ENCODE results near the gene CYP2W1. TPM values are rescaled to one million over a fixed set of nuclear protein-coding genes. Genes with fewer than 3 reads are reported as not detected.

CYP2W1 gene
- polyA plus RNA-seq, 1 donor (not counting 4 experiments of a cell fraction or from before 2014, with no cell fraction given) = 0.05 TPM

GRCh38 chr7:977326-978048 lies 5.5 kb upstream of the CYP2W1 start:
- Histone ChIP-seq H3K4me2 (ENCODE audit: control insufficient read depth, extremely low read depth, insufficient read depth, low read depth, low read length) (no peak overlapping the region), H3K9ac (ENCODE audit: control insufficient read depth, extremely low read depth, insufficient read depth, low read length) (no peak overlapping the region), H3K4me3 (ENCODE audit: control insufficient read depth in 2 of 3, extremely low read depth in 1 of 3, insufficient read depth in 2 of 3, low read depth in 1 of 3, low read length in 3 of 3) (no peak overlapping the region), H3K4me1 (ENCODE audit: control insufficient read depth, extremely low read depth, insufficient read depth, low read length) (peaks cover 6% of the 10 kb centered on the region), H4K20me1 (ENCODE audit: control insufficient read depth, extremely low read depth, insufficient read depth, low read length) (peaks cover 3% of the 10 kb centered on the region), H2AFZ (ENCODE audit: control insufficient read depth, low read length) (no peak overlapping the region), H3K9me1 (ENCODE audit: control insufficient read depth, extremely low read depth, insufficient read depth, low read length) (no peaks in the 10 kb centered on the region), H3K27me3 (ENCODE audit: control insufficient read depth, extremely low read depth, insufficient read depth, low read length) (no peaks in the 10 kb centered on the region), H3K9me3 (ENCODE audit: control insufficient read depth, low read depth, low read length) (no peaks in the 10 kb centered on the region), H3K27ac (ENCODE audit: control insufficient read depth, insufficient read depth, low read length) (no peak overlapping the region), H3K36me3 (ENCODE audit: control insufficient read depth in 2 of 2, extremely low read depth in 1 of 2, insufficient read depth in 2 of 2, low read length in 2 of 2) (peaks cover 3 to 10% of the 10 kb centered on the region in 2 experiments), H3K79me2 (ENCODE audit: control insufficient read depth, insufficient read depth, low read length) (peaks cover 25% of the 10 kb centered on the region)
- FAIRE-seq = no peak
- dilution Hi-C loops (cut with MboI; ENCODE audit: extremely low pct_ligation_motif_present, low sequenced_read_pairs) = no loop called here
- no peak for DNase-seq (ENCODE audit: low read depth, low spot score)
- no peak for TF ChIP-seq CTCF (optimal IDR thresholded peaks at IDR 0.05 in 1 of 3, IDR thresholded peaks at IDR 0.05 in 1 of 3, conservative IDR thresholded peaks at IDR 0.05 in 1 of 3; ENCODE audit: extremely low read depth in 1 of 3, insufficient read depth in 2 of 3, low read length in 3 of 3)

GRCh38 chr7:978049-978346 lies 5.0 kb upstream of the CYP2W1 start:
- peaks cover 20% of the 10 kb centered on the region for H3K79me2 ChIP-seq (ENCODE audit: control insufficient read depth, insufficient read depth, low read length)
- no peak overlapping the region for H3K4me2 ChIP-seq (ENCODE audit: control insufficient read depth, extremely low read depth, insufficient read depth, low read depth, low read length)
- no peak for TF ChIP-seq EZH2 (IDR thresholded peaks at IDR 0.05; ENCODE audit: low read length)
- no peak for TF ChIP-seq CTCF (optimal IDR thresholded peaks at IDR 0.05 in 1 of 3, IDR thresholded peaks at IDR 0.05 in 1 of 3, conservative IDR thresholded peaks at IDR 0.05 in 1 of 3; ENCODE audit: extremely low read depth in 1 of 3, insufficient read depth in 2 of 3, low read length in 3 of 3)
- FAIRE-seq (no peak), DNase-seq (ENCODE audit: low read depth, low spot score) (no peak)
- H3K9ac ChIP-seq (ENCODE audit: control insufficient read depth, extremely low read depth, insufficient read depth, low read length) = no peak overlapping the region
- H3K27me3 ChIP-seq (ENCODE audit: control insufficient read depth, extremely low read depth, insufficient read depth, low read length) = no peaks in the 10 kb centered on the region
- no peaks in the 10 kb centered on the region for H3K9me1 ChIP-seq (ENCODE audit: control insufficient read depth, extremely low read depth, insufficient read depth, low read length)
- no peak overlapping the region for H2AFZ ChIP-seq (ENCODE audit: control insufficient read depth, low read length)
- dilution Hi-C loops (cut with MboI; ENCODE audit: extremely low pct_ligation_motif_present, low sequenced_read_pairs) = no loop called here
- no peaks in the 10 kb centered on the region for H3K9me3 ChIP-seq (ENCODE audit: control insufficient read depth, low read depth, low read length)
- no peak overlapping the region for H3K4me3 ChIP-seq (ENCODE audit: control insufficient read depth in 2 of 3, extremely low read depth in 1 of 3, insufficient read depth in 2 of 3, low read depth in 1 of 3, low read length in 3 of 3)
- H3K27ac ChIP-seq (ENCODE audit: control insufficient read depth, insufficient read depth, low read length) = no peak overlapping the region
- peaks cover 3% of the 10 kb centered on the region for H4K20me1 ChIP-seq (ENCODE audit: control insufficient read depth, extremely low read depth, insufficient read depth, low read length)
- H3K36me3 ChIP-seq (ENCODE audit: control insufficient read depth in 2 of 2, extremely low read depth in 1 of 2, insufficient read depth in 2 of 2, low read length in 2 of 2) = peaks cover 3 to 5% of the 10 kb centered on the region in 2 experiments
- H3K4me1 ChIP-seq (ENCODE audit: control insufficient read depth, extremely low read depth, insufficient read depth, low read length) = peaks cover 6% of the 10 kb centered on the region
